NCI-H1417 treated with DMSO at 0.1 percent for 48 hours (cell line): ENCODE measurements around the gene PHPT1.

Experiments used
- DNase-seq: peaks from one replicate; lab custom pipeline; 2025; lab: John Stamatoyannopoulos, UW

The PHPT1 gene

DNA sequence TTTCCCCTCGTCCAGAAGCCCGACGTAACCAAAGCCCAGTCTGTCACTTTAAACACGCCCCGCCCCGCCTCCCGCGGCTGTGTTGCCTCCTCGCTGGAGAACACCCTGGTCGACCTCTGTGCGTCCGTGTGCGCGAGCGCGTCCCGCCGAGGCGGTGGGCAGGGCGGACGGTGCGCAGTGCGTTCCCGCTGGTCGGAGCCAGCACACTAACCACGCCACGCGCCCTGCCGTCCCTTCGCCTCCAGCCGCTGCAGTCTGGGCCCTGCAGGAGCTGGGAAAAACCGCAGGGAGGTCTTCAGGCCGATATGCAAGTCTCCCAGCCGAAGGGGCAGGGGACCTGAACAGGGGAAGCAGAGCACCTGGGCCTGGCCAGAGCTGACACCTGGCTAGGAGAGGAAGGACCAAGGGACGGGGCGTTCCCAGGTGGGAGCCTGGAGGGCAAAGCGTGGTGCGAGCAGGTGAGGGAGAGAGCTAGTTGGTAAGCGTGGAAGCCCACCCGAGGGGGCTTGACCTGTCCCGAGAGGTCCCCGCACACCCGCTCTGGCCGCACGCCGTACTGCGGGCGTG lies 1.3 kb upstream of the PHPT1 start:
- DNase-seq = no peak

- no peak for DNase-seq
Measured at GRCh38 chr9:136848393-136849037, 694 bp upstream of the PHPT1 start.

GRCh38 chr9:136849960-136850865 lies 1.0 kb downstream of the PHPT1 start:
- DNase-seq = no peak

- DNase-seq = no peak
Measured at GRCh38 chr9:136850866-136851775, 1.9 kb downstream of the PHPT1 start.

GRCh38 chr9:136851941-136852663 lies 2.9 kb downstream of the PHPT1 start, which contains the start of gene MAMDC4:
Gene MAMDC4 (plus strand): TSS chr9:136852346. CDS start chr9:136852417, 71 bp downstream.
- DNase-seq = no peak

DNA sequence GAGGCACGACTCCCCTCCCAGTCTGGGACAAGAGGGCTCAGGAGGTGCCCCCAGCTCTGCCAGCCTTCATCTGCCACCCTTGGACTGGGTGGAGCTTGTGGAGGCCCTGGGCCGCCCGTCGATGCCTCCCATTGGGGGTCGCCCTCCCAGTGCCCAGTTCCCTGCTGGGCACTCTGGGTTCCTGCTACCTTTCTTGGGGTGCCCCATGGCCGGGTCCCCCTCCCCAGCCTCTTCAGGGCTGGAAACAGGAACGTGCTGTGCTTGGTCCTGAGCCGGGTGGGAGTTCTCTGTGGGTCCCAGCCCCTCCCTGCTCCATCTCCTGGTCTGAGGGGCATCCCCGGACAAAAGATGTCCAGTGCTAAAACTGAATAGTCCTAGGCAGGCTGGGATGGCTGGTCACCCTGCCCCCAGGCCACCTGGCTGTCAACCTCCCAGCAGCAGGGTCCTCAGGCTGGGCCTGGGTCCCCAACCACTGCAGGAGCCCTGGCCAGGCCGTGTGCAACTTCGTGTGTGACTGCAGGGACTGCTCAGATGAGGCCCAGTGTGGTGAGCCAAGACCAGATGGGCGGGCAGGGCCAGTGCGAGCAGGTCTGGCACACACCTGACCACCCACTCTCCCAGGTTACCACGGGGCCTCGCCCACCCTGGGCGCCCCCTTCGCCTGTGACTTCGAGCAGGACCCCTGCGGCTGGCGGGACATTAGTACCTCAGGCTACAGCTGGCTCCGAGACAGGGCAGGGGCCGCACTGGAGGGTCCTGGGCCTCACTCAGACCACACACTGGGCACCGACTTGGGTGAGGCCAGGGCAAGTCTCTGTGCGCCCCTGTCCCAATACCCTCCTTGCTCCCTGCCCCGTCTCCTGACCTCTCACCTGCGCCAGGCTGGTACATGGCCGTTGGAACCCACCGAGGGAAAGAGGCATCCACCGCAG lies 3.7 kb downstream of the PHPT1 start:
- no peak for DNase-seq

- DNase-seq = no peak
Measured at GRCh38 chr9:136853596-136854112, 4.4 kb downstream of the PHPT1 start.

DNA sequence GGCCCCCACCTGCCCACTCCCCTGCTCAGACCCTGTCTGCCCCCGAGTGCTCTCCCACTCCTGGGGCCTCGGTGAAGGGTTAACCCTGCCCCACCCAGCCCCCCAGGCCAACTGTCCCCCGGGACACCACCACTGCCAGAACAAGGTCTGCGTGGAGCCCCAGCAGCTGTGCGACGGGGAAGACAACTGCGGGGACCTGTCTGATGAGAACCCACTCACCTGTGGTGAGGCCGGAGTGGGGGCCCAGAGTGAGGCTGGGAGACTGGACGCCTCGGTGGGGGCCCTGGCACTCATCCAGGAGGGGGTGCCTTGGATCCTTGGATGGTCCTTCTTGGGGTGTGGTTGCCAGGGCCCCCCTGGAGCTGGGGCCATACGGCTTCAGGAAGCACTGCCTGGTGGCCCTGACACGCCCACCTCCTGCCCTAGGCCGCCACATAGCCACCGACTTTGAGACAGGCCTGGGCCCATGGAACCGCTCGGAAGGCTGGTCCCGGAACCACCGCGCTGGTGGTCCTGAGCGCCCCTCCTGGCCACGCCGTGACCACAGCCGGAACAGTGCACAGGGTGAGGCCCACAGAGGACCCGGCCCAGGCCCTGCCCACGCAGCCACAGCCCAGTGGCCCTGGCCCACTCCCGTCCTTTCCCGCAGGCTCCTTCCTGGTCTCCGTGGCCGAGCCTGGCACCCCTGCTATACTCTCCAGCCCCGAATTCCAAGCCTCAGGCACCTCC lies 5.1 kb downstream of the PHPT1 start:
- no peak for DNase-seq

DNA sequence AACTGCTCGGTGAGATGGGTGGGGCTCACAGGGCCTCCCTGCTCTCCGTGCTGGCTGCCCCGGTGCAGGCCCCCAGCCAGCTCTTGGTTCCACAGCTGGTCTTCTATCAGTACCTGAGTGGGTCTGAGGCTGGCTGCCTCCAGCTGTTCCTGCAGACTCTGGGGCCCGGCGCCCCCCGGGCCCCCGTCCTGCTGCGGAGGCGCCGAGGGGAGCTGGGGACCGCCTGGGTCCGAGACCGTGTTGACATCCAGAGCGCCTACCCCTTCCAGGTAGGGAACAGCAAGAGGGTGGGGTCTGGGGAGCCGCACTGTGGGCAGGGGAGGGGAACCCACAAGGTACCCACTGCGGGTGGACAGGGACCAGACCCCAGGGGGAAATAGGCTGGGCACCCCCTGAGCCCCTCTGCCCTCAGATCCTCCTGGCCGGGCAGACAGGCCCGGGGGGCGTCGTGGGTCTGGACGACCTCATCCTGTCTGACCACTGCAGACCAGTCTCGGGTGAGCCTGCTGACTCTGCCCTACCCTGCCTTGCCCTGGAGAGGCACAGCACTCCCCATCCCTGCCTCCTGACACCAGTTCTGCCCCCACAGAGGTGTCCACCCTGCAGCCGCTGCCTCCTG lies 5.7 kb downstream of the PHPT1 start:
- no peak for DNase-seq

DNA sequence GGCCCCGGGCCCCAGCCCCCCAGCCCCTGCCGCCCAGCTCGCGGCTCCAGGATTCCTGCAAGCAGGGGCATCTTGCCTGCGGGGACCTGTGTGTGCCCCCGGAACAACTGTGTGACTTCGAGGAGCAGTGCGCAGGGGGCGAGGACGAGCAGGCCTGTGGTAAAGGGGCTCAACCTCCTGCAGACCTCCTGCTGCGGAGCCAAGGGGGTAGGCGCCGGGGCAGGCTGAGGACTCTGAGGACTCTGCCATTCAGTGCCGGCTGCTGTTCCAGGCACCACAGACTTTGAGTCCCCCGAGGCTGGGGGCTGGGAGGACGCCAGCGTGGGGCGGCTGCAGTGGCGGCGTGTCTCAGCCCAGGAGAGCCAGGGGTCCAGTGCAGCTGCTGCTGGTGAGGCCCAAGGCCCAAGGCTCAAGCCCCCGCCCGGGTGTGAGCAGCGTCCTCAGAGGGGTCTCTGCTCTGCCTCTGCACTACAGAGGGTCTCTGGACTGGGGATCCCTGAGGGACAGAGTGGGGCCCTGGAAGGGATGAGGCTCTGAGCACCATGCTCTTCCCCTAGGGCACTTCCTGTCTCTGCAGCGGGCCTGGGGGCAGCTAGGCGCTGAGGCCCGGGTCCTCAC lies 6.4 kb downstream of the PHPT1 start:
- DNase-seq = no peak

- no peak for DNase-seq
Measured at GRCh38 chr9:136856079-136856476, 6.9 kb downstream of the PHPT1 start.

GRCh38 chr9:136856541-136857141 lies 7.4 kb downstream of the PHPT1 start:
- DNase-seq = no peak

GRCh38 chr9:136857166-136857565 lies 8.0 kb downstream of the PHPT1 start:
- DNase-seq = no peak

DNA sequence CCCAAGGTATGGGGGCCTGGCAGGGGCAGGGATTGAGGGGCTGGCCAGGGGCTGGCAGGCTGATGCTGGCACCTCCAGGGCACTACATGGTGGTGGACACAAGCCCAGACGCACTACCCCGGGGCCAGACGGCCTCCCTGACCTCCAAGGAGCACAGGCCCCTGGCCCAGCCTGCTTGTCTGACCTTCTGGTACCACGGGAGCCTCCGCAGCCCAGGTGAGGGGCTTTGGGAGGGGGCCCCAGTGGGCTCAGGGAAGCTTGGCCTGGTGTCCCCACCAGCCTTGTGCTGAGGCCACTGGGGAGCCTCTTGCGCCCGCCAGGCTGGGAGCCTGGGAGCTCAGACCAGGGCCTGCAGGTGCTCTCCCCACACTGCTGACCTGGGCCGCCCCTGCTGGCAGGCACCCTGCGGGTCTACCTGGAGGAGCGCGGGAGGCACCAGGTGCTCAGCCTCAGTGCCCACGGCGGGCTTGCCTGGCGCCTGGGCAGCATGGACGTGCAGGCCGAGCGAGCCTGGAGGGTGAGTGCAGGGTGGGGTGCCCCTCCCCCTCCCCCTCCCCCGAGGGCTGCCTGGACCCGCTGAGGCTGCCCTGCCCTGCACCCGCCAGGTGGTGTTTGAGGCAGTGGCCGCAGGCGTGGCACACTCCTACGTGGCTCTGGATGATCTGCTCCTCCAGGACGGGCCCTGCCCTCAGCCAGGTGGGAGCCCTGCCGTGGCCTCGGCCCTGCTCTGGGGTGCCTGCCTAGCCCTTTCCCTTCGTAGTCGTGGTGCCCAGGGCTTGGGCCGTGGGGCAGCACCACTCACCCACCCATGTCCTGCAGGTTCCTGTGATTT lies 8.6 kb downstream of the PHPT1 start:
- no peak for DNase-seq

DNA sequence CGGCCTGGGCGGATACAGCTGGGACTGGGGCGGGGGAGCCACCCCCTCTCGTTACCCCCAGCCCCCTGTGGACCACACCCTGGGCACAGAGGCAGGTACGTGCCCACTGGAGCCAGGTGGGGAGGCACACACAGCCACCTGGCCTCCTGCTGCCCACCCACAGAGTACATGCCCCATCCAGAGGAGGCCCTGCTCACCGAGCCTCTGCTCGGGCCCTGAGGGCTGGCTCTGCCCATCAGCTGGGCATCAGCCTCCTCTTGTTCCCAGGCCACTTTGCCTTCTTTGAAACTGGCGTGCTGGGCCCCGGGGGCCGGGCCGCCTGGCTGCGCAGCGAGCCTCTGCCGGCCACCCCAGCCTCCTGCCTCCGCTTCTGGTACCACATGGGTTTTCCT lies 9.2 kb downstream of the PHPT1 start:
- DNase-seq = no peak

DNA sequence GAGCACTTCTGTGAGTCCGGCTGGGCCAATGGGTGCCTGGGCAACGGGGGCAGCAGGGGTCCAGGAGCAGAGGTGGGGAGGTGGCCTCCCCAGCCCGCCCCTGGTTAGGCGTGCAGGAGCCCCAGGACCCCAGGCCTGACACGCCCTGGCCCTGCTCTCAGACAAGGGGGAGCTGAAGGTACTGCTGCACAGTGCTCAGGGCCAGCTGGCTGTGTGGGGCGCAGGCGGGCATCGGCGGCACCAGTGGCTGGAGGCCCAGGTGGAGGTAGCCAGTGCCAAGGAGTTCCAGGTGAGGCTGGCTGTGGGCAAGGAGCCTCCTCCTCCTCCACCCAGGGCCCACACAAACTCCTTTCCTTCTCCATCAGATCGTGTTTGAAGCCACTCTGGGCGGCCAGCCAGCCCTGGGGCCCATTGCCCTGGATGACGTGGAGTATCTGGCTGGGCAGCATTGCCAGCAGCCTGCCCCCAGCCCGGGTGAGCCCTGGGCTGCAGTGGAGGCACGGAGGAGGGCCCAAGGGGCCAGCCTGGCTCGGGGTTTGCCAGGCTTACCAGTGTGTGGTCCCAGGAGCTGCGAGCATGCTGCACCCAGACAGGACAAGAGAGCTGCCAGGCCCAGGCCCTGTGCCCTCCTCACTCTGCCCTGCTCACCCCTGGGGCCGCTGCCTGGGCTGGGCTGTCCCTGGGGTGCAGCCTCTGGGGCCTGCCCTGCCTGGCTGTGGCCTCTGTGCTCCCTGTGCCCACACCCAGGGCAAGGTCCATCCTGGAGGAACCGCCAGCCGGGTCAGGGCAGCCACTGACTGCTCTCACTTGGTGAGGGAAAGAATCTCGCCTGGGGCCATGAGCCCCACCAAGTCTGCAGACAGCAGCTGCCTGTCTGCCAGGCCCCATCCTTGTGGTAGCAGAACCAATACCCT lies 9.9 kb downstream of the PHPT1 start:
- DNase-seq = no peak
